Right lobe of liver (tissue), 6 donors: ENCODE data around the gene WDR20. TPM values are rescaled to one million over a fixed set of nuclear protein-coding genes. Genes with fewer than 3 reads are reported as not detected.

ENCODE experiments used
- ATAC-seq, 4 donors: fragments of 200-7000 bp; cut with Tn5 transposase; one replicate each; pipeline ENCODE4 v1.9.1; 2020; ENCODE audit warnings: mild to moderate bottlenecking in 4 of 4, moderate library complexity in 4 of 4
- DNase-seq, 3 donors: peaks; one replicate each; pipeline ENCODE4 v3.0.0-alpha.2; 2020
- H3K27ac ChIP-seq, 3 donors: fragments of 200-600 bp; one replicate each; pipeline ENCODE4 v1.8.0; 2022
- H3K27me3 ChIP-seq, 2 donors: fragments of 200-600 bp; one replicate each; pipeline ENCODE4 v1.8.0; 2022
- H3K36me3 ChIP-seq, 4 donors: fragments of 200-600 bp; sonication (generic) in 1 of 4; one replicate each; pipeline versions ENCODE4 v1.5.1 to v1.8.0; 2017 to 2022; ENCODE audit warnings: control low read depth in 1 of 4
- H3K4me1 ChIP-seq, 4 donors: fragments of 200-600 bp; sonication (generic) in 1 of 4; one replicate each; pipeline versions ENCODE4 v1.5.1 to v1.8.0; 2017 to 2022; ENCODE audit warnings: control low read depth in 1 of 4
- H3K4me3 ChIP-seq, 3 donors: fragments of 200-600 bp; one replicate each; pipeline ENCODE4 v1.8.0; 2022
- H3K9me3 ChIP-seq, 4 donors: fragments of 200-600 bp; sonication (generic) in 1 of 4; one replicate each; pipeline versions ENCODE4 v1.5.1 to v1.8.0; 2017 to 2022; ENCODE audit warnings: control low read depth in 1 of 4
- CTCF ChIP-seq, 4 donors: fragments of 200-600 bp in 3 of 4; fragments of 450-650 bp in 1 of 4; IDR thresholded peaks; one replicate each; pipeline versions ENCODE4 v1.5.1 to v1.8.0; 2016 to 2022; ENCODE audit warnings: antibody characterized with exemption in 4 of 4, mild to moderate bottlenecking in 2 of 4
- POLR2A ChIP-seq: fragments of 450-650 bp; IDR thresholded peaks from one replicate; pipeline ENCODE4 v1.6.1; 2017; ENCODE audit warnings: antibody characterized with exemption, mild to moderate bottlenecking
- WGBS: methylation state at CpG from one replicate; pipeline ENCODE4 v1.1.6; 2018; ENCODE audit warnings: low coverage, low lambda C conversion rate; ENCODE audit not compliant: insufficient coverage; ENCODE audit errors: missing lambda C conversion rate; 5-methylcytosine and 5-hydroxymethylcytosine counted together
- intact Hi-C, 2 donors: fragments of 100-400 bp; cut with DNase I; formaldehyde crosslinking; loops; one replicate each; pipeline versions ENCODE4 v1.11.2 to v1.14.1; 2022
- total RNA-seq, 6 experiments: library from RNA; depleted of rRNA in 2 of 6; stranded (reverse); fragments of >200 nt in 2 of 6; fragmentation: NEBNext Ultra II Directional in 3 of 6; extraction: Animal tissue kit (Norgen Biotek cat#: 25700) in 3 of 6; gene quantifications; one replicate each; pipeline versions ENCODE4 v1.1.0 to v1.2.4, GENCODE V29; 2016 to 2023
- donor health status: DM: no; HTN: yes; CAD: no.
- donor health status: DM: no; HTN: no; CAD: no.
- donor health status: DM: no; HTN: no; CAD: no.
- donor health status: DM: no; HTN: yes; CAD: no.
- donor health status: DM: no; HTN: yes; CAD: no.

WDR20 gene
- total RNA-seq, 6 experiments from 2014 or later, result 6.3 to 14.7 (median 12.4) TPM

DNA sequence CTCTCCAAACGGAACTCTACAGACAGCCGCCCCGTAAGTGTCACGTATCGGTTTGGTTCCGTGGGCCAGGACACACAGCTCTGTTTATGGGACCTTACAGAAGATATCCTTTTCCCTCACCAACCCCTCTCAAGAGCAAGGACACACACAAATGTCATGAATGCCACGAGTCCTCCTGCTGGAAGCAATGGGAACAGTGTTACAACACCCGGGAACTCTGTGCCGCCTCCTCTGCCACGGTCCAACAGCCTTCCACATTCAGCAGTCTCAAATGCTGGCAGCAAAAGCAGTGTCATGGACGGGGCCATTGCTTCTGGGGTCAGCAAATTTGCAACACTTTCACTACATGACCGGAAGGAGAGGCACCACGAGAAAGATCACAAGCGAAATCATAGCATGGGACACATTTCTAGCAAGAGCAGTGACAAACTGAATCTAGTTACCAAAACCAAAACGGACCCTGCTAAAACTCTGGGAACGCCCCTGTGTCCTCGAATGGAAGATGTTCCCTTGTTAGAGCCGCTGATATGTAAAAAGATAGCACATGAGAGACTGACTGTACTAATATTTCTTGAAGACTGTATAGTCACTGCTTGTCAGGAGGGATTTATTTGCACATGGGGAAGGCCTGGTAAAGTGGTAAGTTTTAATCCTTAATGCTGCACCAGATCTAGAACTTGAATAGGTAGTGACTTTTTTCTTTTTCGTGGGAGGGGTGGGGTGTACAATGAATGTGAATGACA lies 69.7 kb downstream of the WDR20 start:
- TF ChIP-seq POLR2A (no peak), CTCF (IDR thresholded peaks at IDR 0.05) (peak; percentile 26 to 45 (median 35))
- peak in 2 of 3 donors; percentile 64 to 76 for DNase-seq

DNA sequence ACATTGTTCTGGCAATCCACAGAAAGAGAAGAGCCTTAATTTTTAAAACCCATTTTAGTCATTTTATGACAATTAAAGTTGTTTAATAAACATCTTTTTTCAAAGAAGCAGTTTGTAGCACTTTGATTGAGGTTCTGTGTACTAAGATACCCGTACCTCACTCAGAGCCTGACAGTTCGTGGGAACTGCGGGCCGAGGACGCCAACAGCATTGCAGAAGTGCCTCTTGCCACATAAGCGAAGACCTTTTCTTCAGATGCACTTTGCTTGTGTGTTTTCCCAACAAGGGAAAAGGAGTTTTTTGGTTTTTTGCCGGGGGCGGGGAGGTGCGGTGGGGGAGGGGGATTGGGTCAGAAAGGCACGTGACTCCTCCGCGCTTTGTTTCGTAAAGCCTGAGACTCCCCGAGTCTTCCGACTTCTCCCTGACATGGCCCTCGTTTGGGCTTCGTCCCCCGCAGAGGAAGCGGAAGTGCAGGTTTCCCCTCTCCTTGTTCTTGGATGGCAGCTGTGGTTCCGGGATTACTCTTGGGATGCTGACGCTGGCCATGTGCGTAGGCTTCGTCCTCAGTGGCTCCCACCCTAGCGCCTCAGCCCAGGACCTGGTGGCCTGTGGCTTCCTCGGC lies 70.8 kb downstream of the WDR20 start:
- ATAC-seq, result no peak
- Histone ChIP-seq H3K36me3 (peaks cover 0 to 4% (median 0%) of the 10 kb centered on the region in 4 donors), H3K9me3 (no peaks in the 10 kb centered on the region), H3K4me3 (no peak overlapping the region), H3K27me3 (no peaks in the 10 kb centered on the region), H3K4me1 (no peaks in the 10 kb centered on the region), H3K27ac (no peak overlapping the region)
- intact Hi-C loops, result no loop called here
- WGBS, result 85% methylated on average over 16 of the region's 25 CpGs
- DNase-seq, result no peak
- TF ChIP-seq POLR2A (no peak), CTCF (IDR thresholded peaks at IDR 0.05) (no peak)

More for the DNA sequence above, 69.7 kb downstream of the WDR20 start:
- peaks cover 0 to 9% (median 2%) of the 10 kb centered on the region in 4 donors for H3K36me3 ChIP-seq
- H3K27me3 ChIP-seq, result no peaks in the 10 kb centered on the region
- WGBS, result 58% methylated on average over 19 of the region's 19 CpGs
- peak; percentile 73 to 94 (median 90) for ATAC-seq
- intact Hi-C loops, result no loop called here
- no peaks in the 10 kb centered on the region for H3K9me3 ChIP-seq
- H3K4me1 ChIP-seq, result no peaks in the 10 kb centered on the region
- H3K4me3 ChIP-seq, result no peak overlapping the region
- H3K27ac ChIP-seq, result no peak overlapping the region

DNA sequence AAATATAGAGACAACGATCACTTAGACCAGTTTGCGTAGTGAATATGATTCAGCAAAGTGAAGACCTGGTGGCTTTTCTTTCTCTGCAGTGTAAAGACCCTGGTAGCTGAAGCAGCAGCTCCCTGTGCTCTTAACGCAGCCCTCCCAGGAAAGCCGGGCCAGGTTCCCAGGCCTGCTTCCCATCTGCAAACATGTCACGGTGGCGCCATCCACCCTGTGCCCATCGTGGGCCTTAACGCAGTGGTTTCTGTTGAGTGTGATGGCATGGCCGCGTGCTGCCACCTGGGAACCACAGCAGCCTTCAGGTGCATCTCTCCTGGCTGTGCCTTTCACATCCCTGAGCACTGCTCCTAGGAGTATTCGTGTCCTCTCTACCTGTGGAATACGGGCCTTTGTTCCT lies 71.5 kb downstream of the WDR20 start:
- ATAC-seq (no peak), DNase-seq (no peak)
- H3K4me1 ChIP-seq, result no peaks in the 10 kb centered on the region
- intact Hi-C loops, result no loop called here
- H3K27ac ChIP-seq, result no peak overlapping the region
- 100% methylated on average over 5 of the region's 12 CpGs for WGBS
- TF ChIP-seq POLR2A, result no peak
- no peak for TF ChIP-seq CTCF (IDR thresholded peaks at IDR 0.05)
- no peak overlapping the region for H3K4me3 ChIP-seq
- H3K36me3 ChIP-seq, result peaks cover 0 to 4% (median 0%) of the 10 kb centered on the region in 4 donors
- no peaks in the 10 kb centered on the region for H3K27me3 ChIP-seq
- no peaks in the 10 kb centered on the region for H3K9me3 ChIP-seq

DNA sequence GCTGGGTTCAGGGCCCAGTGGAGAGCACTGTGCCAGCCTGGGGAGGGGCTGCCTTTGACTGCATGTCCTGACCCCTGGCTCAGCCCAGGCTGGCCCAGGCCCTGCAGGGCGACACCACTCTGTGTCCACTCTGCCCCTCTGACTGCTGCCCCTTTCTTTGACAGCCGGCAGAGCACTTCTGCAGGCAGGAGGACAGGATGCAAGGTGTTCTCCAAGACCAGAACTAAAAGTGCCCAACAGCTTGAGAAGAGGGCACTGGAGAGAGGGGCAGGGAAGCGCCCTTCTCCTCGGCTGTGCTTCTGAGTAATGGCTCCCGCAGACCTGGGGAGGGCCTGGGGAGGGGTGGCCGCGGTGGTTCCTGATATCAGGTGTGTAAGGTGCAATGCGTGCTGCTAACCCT lies 72.7 kb downstream of the WDR20 start:
- H3K27me3 ChIP-seq, result no peaks in the 10 kb centered on the region
- H3K9me3 ChIP-seq, result no peaks in the 10 kb centered on the region
- no peaks in the 10 kb centered on the region for H3K4me1 ChIP-seq
- no peak overlapping the region for H3K27ac ChIP-seq
- ATAC-seq, result no peak
- H3K4me3 ChIP-seq, result no peak overlapping the region
- 93% methylated on average over 3 of the region's 8 CpGs for WGBS
- H3K36me3 ChIP-seq, result peaks cover 0 to 4% (median 0%) of the 10 kb centered on the region in 4 donors
- intact Hi-C loops, result no loop called here
- TF ChIP-seq POLR2A (no peak), CTCF (IDR thresholded peaks at IDR 0.05) (no peak)
- no peak for DNase-seq
